ENCODE measurements around the gene SULT4A1.

Gene SULT4A1

GRCh38 chr22:43858156-43858895 lies 4.0 kb downstream of the SULT4A1 start:
- H3K36me3 ChIP-seq (ENCODE audit: control insufficient read depth in 1 of 2, insufficient read depth in 2 of 2, low read length in 2 of 2), result no peaks in the 10 kb centered on the region
- no peak overlapping the region for H3K27ac ChIP-seq (ENCODE audit: low read length)
- no peaks in the 10 kb centered on the region for H3K4me1 ChIP-seq (ENCODE audit: control insufficient read depth in 1 of 2, insufficient read depth in 2 of 2, low read length in 2 of 2)
- no peak overlapping the region for H3K4me3 ChIP-seq (ENCODE audit: low read depth in 1 of 2, low read length in 2 of 2)
- H3K27me3 ChIP-seq (ENCODE audit: low read depth, low read length), result peaks cover 9% of the 10 kb centered on the region
- peaks cover 0 to 11% of the 10 kb centered on the region in 2 donors for H3K9me3 ChIP-seq (ENCODE audit: control insufficient read depth in 1 of 2, low read length in 2 of 2)

- Histone ChIP-seq H3K27me3 (ENCODE audit: low read depth, low read length) (peaks cover 14% of the 10 kb centered on the region), H3K36me3 (ENCODE audit: control insufficient read depth in 1 of 2, insufficient read depth in 2 of 2, low read length in 2 of 2) (no peaks in the 10 kb centered on the region), H3K27ac (ENCODE audit: low read length) (no peak overlapping the region), H3K4me1 (ENCODE audit: control insufficient read depth in 1 of 2, insufficient read depth in 2 of 2, low read length in 2 of 2) (no peaks in the 10 kb centered on the region), H3K4me3 (ENCODE audit: low read depth in 1 of 2, low read length in 2 of 2) (no peak overlapping the region), H3K9me3 (ENCODE audit: control insufficient read depth in 1 of 2, low read length in 2 of 2) (peaks cover 0 to 11% of the 10 kb centered on the region in 2 donors)
Measured at GRCh38 chr22:43857367-43857766, 4.9 kb downstream of the SULT4A1 start.

GRCh38 chr22:43855431-43855830 lies 6.9 kb downstream of the SULT4A1 start:
- H3K36me3 ChIP-seq (ENCODE audit: control insufficient read depth in 1 of 2, insufficient read depth in 2 of 2, low read length in 2 of 2), result no peaks in the 10 kb centered on the region
- H3K4me1 ChIP-seq (ENCODE audit: control insufficient read depth in 1 of 2, insufficient read depth in 2 of 2, low read length in 2 of 2), result no peaks in the 10 kb centered on the region
- H3K27me3 ChIP-seq (ENCODE audit: low read depth, low read length), result peaks cover 5% of the 10 kb centered on the region
- H3K27ac ChIP-seq (ENCODE audit: low read length), result no peak overlapping the region
- peaks cover 0 to 11% of the 10 kb centered on the region in 2 donors for H3K9me3 ChIP-seq (ENCODE audit: control insufficient read depth in 1 of 2, low read length in 2 of 2)
- no peak overlapping the region for H3K4me3 ChIP-seq (ENCODE audit: low read depth in 1 of 2, low read length in 2 of 2)

GRCh38 chr22:43854786-43855271 lies 7.5 kb downstream of the SULT4A1 start:
- peaks cover 0 to 11% of the 10 kb centered on the region in 2 donors for H3K9me3 ChIP-seq (ENCODE audit: control insufficient read depth in 1 of 2, low read length in 2 of 2)
- no peaks in the 10 kb centered on the region for H3K36me3 ChIP-seq (ENCODE audit: control insufficient read depth in 1 of 2, insufficient read depth in 2 of 2, low read length in 2 of 2)
- no peak overlapping the region for H3K27ac ChIP-seq (ENCODE audit: low read length)
- peaks cover 5% of the 10 kb centered on the region for H3K27me3 ChIP-seq (ENCODE audit: low read depth, low read length)
- H3K4me1 ChIP-seq (ENCODE audit: control insufficient read depth in 1 of 2, insufficient read depth in 2 of 2, low read length in 2 of 2), result no peaks in the 10 kb centered on the region
- H3K4me3 ChIP-seq (ENCODE audit: low read depth in 1 of 2, low read length in 2 of 2), result no peak overlapping the region

GRCh38 chr22:43854121-43854785 lies 8.1 kb downstream of the SULT4A1 start:
- no peak overlapping the region for H3K4me3 ChIP-seq (ENCODE audit: low read depth in 1 of 2, low read length in 2 of 2)
- H3K4me1 ChIP-seq (ENCODE audit: control insufficient read depth in 1 of 2, insufficient read depth in 2 of 2, low read length in 2 of 2), result no peaks in the 10 kb centered on the region

GRCh38 chr22:43853328-43853931 lies 8.9 kb downstream of the SULT4A1 start:
- Histone ChIP-seq H3K4me1 (ENCODE audit: control insufficient read depth in 1 of 2, insufficient read depth in 2 of 2, low read length in 2 of 2) (no peaks in the 10 kb centered on the region), H3K9me3 (ENCODE audit: control insufficient read depth in 1 of 2, low read length in 2 of 2) (peaks cover 0 to 11% of the 10 kb centered on the region in 2 donors), H3K27me3 (ENCODE audit: low read depth, low read length) (peaks cover 5% of the 10 kb centered on the region), H3K27ac (ENCODE audit: low read length) (no peak overlapping the region), H3K4me3 (ENCODE audit: low read depth in 1 of 2, low read length in 2 of 2) (no peak overlapping the region), H3K36me3 (ENCODE audit: control insufficient read depth in 1 of 2, insufficient read depth in 2 of 2, low read length in 2 of 2) (no peaks in the 10 kb centered on the region)

More at GRCh38 chr22:43854121-43854785, 8.1 kb downstream of the SULT4A1 start:
- no peaks in the 10 kb centered on the region for H3K36me3 ChIP-seq (ENCODE audit: control insufficient read depth in 1 of 2, insufficient read depth in 2 of 2, low read length in 2 of 2)
- peaks cover 0 to 11% of the 10 kb centered on the region in 2 donors for H3K9me3 ChIP-seq (ENCODE audit: control insufficient read depth in 1 of 2, low read length in 2 of 2)
- no peak overlapping the region for H3K27ac ChIP-seq (ENCODE audit: low read length)
- peaks cover 5% of the 10 kb centered on the region for H3K27me3 ChIP-seq (ENCODE audit: low read depth, low read length)

GRCh38 chr22:43852573-43853327 lies 9.6 kb downstream of the SULT4A1 start:
- Histone ChIP-seq H3K4me3 (ENCODE audit: low read depth in 1 of 2, low read length in 2 of 2) (no peak overlapping the region), H3K27ac (ENCODE audit: low read length) (no peak overlapping the region), H3K27me3 (ENCODE audit: low read depth, low read length) (peaks cover 5% of the 10 kb centered on the region), H3K36me3 (ENCODE audit: control insufficient read depth in 1 of 2, insufficient read depth in 2 of 2, low read length in 2 of 2) (no peaks in the 10 kb centered on the region), H3K4me1 (ENCODE audit: control insufficient read depth in 1 of 2, insufficient read depth in 2 of 2, low read length in 2 of 2) (no peaks in the 10 kb centered on the region), H3K9me3 (ENCODE audit: control insufficient read depth in 1 of 2, low read length in 2 of 2) (peaks cover 0 to 11% of the 10 kb centered on the region in 2 donors)

GRCh38 chr22:43851979-43852307 lies 10.4 kb downstream of the SULT4A1 start:
- Histone ChIP-seq H3K9me3 (ENCODE audit: control insufficient read depth in 1 of 2, low read length in 2 of 2) (peaks cover 0 to 6% of the 10 kb centered on the region in 2 donors), H3K27ac (ENCODE audit: low read length) (no peak overlapping the region), H3K4me3 (ENCODE audit: low read depth in 1 of 2, low read length in 2 of 2) (no peak overlapping the region), H3K4me1 (ENCODE audit: control insufficient read depth in 1 of 2, insufficient read depth in 2 of 2, low read length in 2 of 2) (no peaks in the 10 kb centered on the region), H3K36me3 (ENCODE audit: control insufficient read depth in 1 of 2, insufficient read depth in 2 of 2, low read length in 2 of 2) (no peaks in the 10 kb centered on the region), H3K27me3 (ENCODE audit: low read depth, low read length) (peaks cover 5% of the 10 kb centered on the region)

GRCh38 chr22:43851058-43851978 lies 11.0 kb downstream of the SULT4A1 start:
- H3K27ac ChIP-seq (ENCODE audit: low read length), result no peak overlapping the region
- no peaks in the 10 kb centered on the region for H3K9me3 ChIP-seq (ENCODE audit: control insufficient read depth in 1 of 2, low read length in 2 of 2)
- H3K4me3 ChIP-seq (ENCODE audit: low read depth in 1 of 2, low read length in 2 of 2), result no peak overlapping the region
- no peaks in the 10 kb centered on the region for H3K36me3 ChIP-seq (ENCODE audit: control insufficient read depth in 1 of 2, insufficient read depth in 2 of 2, low read length in 2 of 2)
- peaks cover 5% of the 10 kb centered on the region for H3K27me3 ChIP-seq (ENCODE audit: low read depth, low read length)
- H3K4me1 ChIP-seq (ENCODE audit: control insufficient read depth in 1 of 2, insufficient read depth in 2 of 2, low read length in 2 of 2), result no peaks in the 10 kb centered on the region

- no peaks in the 10 kb centered on the region for H3K9me3 ChIP-seq (ENCODE audit: control insufficient read depth in 1 of 2, low read length in 2 of 2)
- peaks cover 5% of the 10 kb centered on the region for H3K27me3 ChIP-seq (ENCODE audit: low read depth, low read length)
- H3K4me3 ChIP-seq (ENCODE audit: low read depth in 1 of 2, low read length in 2 of 2), result no peak overlapping the region
- no peak overlapping the region for H3K27ac ChIP-seq (ENCODE audit: low read length)
- no peaks in the 10 kb centered on the region for H3K4me1 ChIP-seq (ENCODE audit: control insufficient read depth in 1 of 2, insufficient read depth in 2 of 2, low read length in 2 of 2)
- H3K36me3 ChIP-seq (ENCODE audit: control insufficient read depth in 1 of 2, insufficient read depth in 2 of 2, low read length in 2 of 2), result no peaks in the 10 kb centered on the region
Measured at GRCh38 chr22:43850529-43850928, 11.8 kb downstream of the SULT4A1 start.
